ENCODE data around the gene RHBDL1. TPM values are rescaled to one million over a fixed set of nuclear protein-coding genes. Genes with fewer than 3 reads are reported as not detected.

RHBDL1 gene
- total and polyA plus RNA-seq, 9 of the 15 experiments (the other 6 are each of a cell fraction or from before 2014, with no cell fraction given): 0.03 to 5.6 (median 1.3) TPM; not detected in 1

DNA sequence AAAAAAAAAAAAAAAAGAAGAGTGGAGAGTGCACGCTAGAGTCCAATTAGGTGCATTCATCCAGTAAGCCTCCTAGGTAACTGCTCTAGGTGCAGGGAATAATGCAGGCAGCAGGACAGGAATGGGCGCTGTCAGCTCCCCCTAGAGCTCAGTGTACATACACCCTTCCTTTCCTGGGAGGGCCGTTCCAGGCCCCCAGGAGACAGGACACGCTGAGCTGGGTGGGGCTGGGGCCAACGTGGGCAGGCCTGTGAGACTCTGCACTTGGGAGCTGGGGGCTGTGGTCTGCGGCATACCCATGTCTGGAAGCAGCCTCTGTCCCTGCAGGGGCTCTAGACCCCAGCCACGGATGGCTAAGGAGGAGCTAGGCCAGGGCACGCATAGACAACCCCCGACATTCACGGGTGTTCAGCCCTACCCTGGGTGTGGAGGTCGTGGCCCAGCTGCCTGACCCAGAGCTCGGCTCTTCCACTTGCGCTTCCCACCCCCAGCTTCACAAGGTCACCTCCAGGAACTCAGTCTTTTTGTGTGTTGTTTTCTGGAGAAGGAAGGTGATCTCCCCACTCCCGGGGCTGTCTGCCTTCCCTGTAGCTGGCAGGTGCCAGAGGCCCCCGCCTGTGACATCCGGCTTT, 44.5 kb downstream of the RHBDL1 start:
- Histone ChIP-seq H3K4me3 (peak overlapping the region; percentile 100), H3K9me1 (ENCODE audit: control insufficient read depth, insufficient read depth, low read length) (peaks cover 3% of the 10 kb centered on the region), H3K9ac (ENCODE audit: insufficient read depth in 1 of 2, low read depth in 2 of 2, low read length in 2 of 2) (peak overlapping the region; percentile 96 to 99), H4K20me1 (replicated peaks; ENCODE audit: control insufficient read depth, insufficient read depth, low read length) (no peaks in the 10 kb centered on the region; the same call in 1 of the 2 replicates), H3K4me2 (ENCODE audit: insufficient read depth, low read length) (peak overlapping the region; percentile 90), H3K79me2 (ENCODE audit: control insufficient read depth, insufficient read depth, low read length) (peaks cover 54% of the 10 kb centered on the region), H3K27me3 (ENCODE audit: control insufficient read depth in 2 of 2, insufficient read depth in 2 of 2, low read length in 2 of 2) (no peaks in the 10 kb centered on the region), H3K4me1 (replicated peaks in 1 of 2; ENCODE audit: control insufficient read depth in 2 of 2, insufficient read depth in 2 of 2, low read length in 2 of 2) (peaks cover 17 to 98% of the 10 kb centered on the region in 2 experiments; a peak in 4 of 5 replicates), H3K36me3 (ENCODE audit: control insufficient read depth, insufficient read depth, low read length) (peaks cover 31% of the 10 kb centered on the region; the same call in 2 of the 3 replicates), H3K9me3 (replicated peaks; ENCODE audit: control insufficient read depth, insufficient read depth, low read depth, low read length) (no peaks in the 10 kb centered on the region), H2AFZ (ENCODE audit: low read depth, low read length) (peak overlapping the region; percentile 91; the same call in 1 of the 2 replicates), H3K27ac (ENCODE audit: extremely low read depth, low read depth, low read length) (peak overlapping the region; percentile 97)
- FAIRE-seq (no peak), ATAC-seq (peak; percentile 27), DNase-seq (ENCODE audit: extremely low read depth in 1 of 4, low spot score in 3 of 4) (peak in 2 of 4 experiments; percentile 66 to 79)
- TSS peak; percentile 86 for BruUV-seq (replicated peaks)
- POLR2A ChIA-PET: interaction anchor here (0.5 to 2.3 kb wide), 11 partner anchors 10 to 1090 kb away, joined by 3 to 16 read pairs (median 4); no protein-coding TSS in a partner anchor
- 1% methylated on average over 16 of the region's 16 CpGs for WGBS (ENCODE audit: insufficient coverage, low coverage, missing lambda C conversion rate)
- in situ Hi-C loops (cut with MboI): loop anchor here (10.0 kb wide), 1 partner anchor 335 kb away; no protein-coding TSS in a partner anchor
- CTCF ChIA-PET (ENCODE audit: low intra/inter-chr PET ratio): no interaction called here
- intact Hi-C loops (cut with micrococcal nuclease): no loop called here
- TF ChIP-seq SAFB (IDR thresholded peaks at IDR 0.05; ENCODE audit: borderline replicate concordance, low read depth, low read length) (peak; percentile 28; the same call in 1 of the 2 replicates), ERF (CRISPR knock-in tag; IDR thresholded peaks at IDR 0.05) (0 out of 2 replicates have a peak, but pooled peaks have one; percentile 23), TRIM24 (IDR thresholded peaks at IDR 0.05) (no peak), ESRRA (IDR thresholded peaks at IDR 0.05; ENCODE audit: borderline replicate concordance, low read depth) (peak; percentile 77; the same call in 1 of the 2 replicates), ZBTB7A (IDR thresholded peaks at IDR 0.05; ENCODE audit: borderline replicate concordance, control insufficient read depth, low read depth, low read length) (peak; percentile 45; the same call in 1 of the 2 replicates), PHF20 (IDR thresholded peaks at IDR 0.05; ENCODE audit: partially characterized antibody) (no peak), TCF3 (CRISPR knock-in tag; IDR thresholded peaks at IDR 0.05) (0 out of 2 replicates have a peak, but pooled peaks have one; percentile 3), SMC3 (conservative IDR thresholded peaks at IDR 0.05; ENCODE audit: insufficient read depth, low read depth, low read length) (0 out of 2 replicates have a peak, but pooled peaks have one; percentile 12), NRF1 (conservative IDR thresholded peaks at IDR 0.05 in 1 of 2, IDR thresholded peaks at IDR 0.05 in 1 of 2) (0 out of 4 replicates have a peak, but pooled peaks of 1 of the 2 experiments have one; percentile 5), TAF1 (IDR thresholded peaks at IDR 0.05; ENCODE audit: control insufficient read depth, extremely low read depth, insufficient read depth, low read length, severe bottlenecking) (no peak), ZNF384 (IDR thresholded peaks at IDR 0.05; ENCODE audit: low read depth, low read length) (peak; percentile 63), POLR2A (conservative IDR thresholded peaks at IDR 0.05) (peak; percentile 25; the same call in 1 of the 2 replicates)
- TF ChIP-seq, protein P1, sequence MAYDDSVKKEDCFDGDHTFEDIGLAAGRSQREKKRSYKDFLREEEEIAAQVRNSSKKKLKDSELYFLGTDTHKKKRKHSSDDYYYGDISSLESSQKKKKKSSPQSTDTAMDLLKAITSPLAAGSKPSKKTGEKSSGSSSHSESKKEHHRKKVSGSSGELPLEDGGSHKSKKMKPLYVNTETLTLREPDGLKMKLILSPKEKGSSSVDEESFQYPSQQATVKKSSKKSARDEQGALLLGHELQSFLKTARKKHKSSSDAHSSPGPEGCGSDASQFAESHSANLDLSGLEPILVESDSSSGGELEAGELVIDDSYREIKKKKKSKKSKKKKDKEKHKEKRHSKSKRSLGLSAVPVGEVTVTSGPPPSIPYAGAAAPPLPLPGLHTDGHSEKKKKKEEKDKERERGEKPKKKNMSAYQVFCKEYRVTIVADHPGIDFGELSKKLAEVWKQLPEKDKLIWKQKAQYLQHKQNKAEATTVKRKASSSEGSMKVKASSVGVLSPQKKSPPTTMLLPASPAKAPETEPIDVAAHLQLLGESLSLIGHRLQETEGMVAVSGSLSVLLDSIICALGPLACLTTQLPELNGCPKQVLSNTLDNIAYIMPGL (CRISPR knock-in tag; IDR thresholded peaks at IDR 0.05): 0 out of 2 replicates have a peak, but pooled peaks have one; percentile 40
- TF ChIP-seq, protein P2, sequence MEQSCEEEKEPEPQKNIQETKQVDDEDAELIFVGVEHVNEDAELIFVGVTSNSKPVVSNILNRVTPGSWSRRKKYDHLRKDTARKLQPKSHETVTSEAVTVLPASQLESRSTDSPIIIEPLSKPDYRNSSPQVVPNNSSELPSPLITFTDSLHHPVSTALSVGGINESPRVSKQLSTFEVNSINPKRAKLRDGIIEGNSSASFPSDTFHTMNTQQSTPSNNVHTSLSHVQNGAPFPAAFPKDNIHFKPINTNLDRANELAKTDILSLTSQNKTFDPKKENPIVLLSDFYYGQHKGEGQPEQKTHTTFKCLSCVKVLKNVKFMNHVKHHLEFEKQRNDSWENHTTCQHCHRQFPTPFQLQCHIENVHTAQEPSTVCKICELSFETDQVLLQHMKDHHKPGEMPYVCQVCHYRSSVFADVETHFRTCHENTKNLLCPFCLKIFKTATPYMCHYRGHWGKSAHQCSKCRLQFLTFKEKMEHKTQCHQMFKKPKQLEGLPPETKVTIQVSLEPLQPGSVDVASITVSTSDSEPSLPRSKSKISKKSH (CRISPR knock-in tag; IDR thresholded peaks at IDR 0.05): no peak
- TF ChIP-seq, protein P3, sequence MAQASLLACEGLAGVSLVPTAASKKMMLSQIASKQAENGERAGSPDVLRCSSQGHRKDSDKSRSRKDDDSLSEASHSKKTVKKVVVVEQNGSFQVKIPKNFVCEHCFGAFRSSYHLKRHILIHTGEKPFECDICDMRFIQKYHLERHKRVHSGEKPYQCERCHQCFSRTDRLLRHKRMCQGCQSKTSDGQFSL (CRISPR knock-in tag; IDR thresholded peaks at IDR 0.05): no peak
- TF ChIP-seq, protein P3 (tag; IDR thresholded peaks at IDR 0.05): no peak

Data from K562 (cell line).